ENCODE results near the gene HLA-B.

HLA-B gene

GRCh38 chr6:31383149-31383548 is 26.2 kb upstream of the HLA-B start:
- no peak for DNase-seq

- DNase-seq: no peak
These were observed 24.7 kb upstream of the HLA-B start for GRCh38 chr6:31381666-31382065.

GRCh38 chr6:31379850-31380249 is 22.9 kb upstream of the HLA-B start:
- DNase-seq: no peak

DNA sequence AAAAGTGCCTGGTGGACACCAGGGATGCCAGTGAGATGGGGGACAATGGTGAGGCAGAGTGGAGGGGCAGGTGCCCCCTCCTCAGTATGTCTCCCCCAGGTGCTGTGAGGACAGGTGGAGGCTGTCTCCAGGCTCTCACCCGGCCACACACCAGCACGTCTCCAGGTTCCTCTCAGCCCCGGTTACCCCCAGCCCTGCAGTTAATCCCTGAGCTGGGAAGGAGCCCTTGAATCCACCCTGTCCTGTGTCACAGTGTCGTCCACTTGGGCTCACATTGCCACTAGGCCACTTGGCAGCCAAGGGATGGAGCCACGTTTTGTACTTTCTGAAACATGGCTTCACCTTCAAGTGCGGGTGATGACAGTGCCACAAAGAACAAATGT is 21.7 kb upstream of the HLA-B start:
- no peak for DNase-seq

DNA sequence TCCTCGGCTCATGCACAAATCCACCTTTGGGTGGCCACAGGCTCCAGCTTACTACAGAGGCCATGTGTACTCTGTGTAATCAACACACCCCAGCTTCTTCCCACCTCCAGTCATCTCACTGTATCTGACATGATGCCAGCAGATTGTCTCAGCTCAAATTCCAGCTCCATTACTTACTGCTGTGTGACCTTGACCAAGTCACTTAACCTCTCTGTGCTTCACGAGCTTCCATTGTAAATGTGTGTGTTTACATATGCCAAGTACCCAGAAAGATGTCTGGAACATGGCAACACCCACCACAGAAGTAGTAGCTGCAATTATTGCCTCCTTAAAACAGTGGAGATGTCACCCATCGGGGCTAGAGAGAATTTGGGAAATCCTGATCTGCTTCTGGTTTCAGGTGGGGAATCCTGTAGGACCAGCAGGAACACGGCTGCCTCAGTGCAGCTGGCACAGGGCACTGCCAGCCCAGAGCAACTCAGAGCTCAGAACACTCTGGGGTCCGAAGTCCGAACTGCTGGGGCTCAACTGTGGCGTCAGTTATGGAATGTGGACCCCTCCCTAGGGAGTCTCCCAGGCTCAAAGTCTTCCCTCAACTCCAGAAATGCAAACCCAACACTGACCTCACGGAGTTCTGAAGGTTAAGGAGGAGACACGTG is 21.2 kb upstream of the HLA-B start:
- DNase-seq: no peak

GRCh38 chr6:31377029-31377428 is 20.1 kb upstream of the HLA-B start:
- no peak for DNase-seq

DNA sequence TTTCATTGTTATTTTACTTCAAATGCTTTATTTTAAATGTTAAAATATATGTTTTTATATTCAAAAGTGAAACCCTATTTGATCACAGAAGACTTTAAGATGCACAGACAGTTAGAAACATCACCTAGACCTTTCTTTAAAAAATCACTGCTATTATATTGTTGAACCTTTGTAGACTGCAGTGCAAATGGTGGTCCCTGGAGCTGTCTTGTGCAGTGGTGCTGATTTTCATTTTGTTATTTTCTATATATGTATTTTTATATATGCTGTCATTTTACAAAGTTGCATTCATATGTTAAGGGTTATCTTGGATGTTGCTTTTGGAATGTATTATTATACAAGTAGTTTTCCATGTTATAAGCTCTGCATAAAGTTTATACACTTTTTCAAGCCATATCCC is 18.7 kb upstream of the HLA-B start:
- no peak for DNase-seq

- DNase-seq: peak in 1 of 4 experiments; percentile 36
These were observed 17.1 kb upstream of the HLA-B start for GRCh38 chr6:31374118-31374517.

- DNase-seq: no peak
These were observed 11.5 kb upstream of the HLA-B start for GRCh38 chr6:31368461-31368860.

DNA sequence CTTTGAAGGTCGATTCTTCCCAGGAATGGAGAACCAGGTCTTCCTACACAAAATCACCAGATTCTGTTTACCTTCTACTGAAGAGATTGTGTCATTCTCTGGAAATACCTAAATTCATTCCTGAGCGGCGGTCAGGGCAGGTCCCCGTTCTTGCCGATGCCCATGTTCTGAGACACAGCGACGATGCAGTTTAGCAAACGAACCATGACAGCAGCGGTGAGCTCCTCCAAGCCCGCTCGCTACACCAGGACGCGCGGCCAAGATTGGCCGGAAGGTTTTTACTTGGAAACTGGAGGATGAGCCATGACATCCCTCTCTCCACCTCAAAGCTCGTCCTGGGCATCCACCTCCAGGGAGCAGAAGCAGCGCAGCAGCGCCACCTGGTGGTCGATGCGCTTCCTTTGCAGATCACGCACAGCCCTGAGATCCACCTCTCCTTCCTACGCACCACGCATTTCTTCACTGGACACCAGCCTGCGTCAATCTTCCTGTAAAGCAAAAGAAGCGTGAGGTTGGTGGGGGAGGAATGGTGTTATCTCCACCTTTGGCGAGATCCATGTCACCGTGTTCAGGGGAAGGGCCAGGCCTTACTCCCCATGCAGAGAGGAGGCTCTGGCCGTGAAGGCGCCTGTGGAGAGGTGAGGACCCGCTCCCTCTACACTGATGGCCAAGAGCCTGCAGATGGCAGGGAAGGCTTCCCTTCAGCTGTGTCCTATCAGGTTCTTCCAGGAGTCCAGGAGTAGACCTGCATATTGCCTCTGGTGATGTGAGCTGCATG is 9.9 kb upstream of the HLA-B start:
- DNase-seq: peak; percentile 93 to 96 (median 95)

DNA sequence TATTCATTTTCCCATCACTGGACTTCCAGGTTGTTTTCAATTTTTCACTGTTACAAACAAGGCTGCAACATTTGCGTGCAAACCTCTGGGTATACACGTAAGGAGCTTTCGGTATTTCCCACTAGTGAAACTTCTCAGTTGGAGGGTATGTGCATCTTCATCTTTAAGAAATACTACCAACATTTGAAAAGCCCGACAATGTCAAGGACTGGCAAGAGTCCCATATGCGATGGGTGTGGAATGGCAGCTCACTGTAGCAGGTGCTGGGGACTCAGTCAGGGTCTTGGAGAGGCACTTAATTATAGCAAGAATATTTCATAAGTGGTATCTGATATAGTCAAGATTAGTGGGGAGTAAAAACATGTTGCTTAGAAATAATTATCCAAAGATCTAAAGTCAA is 8.9 kb upstream of the HLA-B start:
- no peak for DNase-seq

GRCh38 chr6:31363811-31364210 is 6.8 kb upstream of the HLA-B start:
- DNase-seq: peak; percentile 20 to 78 (median 46)

GRCh38 chr6:31362751-31363150 is 5.8 kb upstream of the HLA-B start:
- no peak for DNase-seq

DNA sequence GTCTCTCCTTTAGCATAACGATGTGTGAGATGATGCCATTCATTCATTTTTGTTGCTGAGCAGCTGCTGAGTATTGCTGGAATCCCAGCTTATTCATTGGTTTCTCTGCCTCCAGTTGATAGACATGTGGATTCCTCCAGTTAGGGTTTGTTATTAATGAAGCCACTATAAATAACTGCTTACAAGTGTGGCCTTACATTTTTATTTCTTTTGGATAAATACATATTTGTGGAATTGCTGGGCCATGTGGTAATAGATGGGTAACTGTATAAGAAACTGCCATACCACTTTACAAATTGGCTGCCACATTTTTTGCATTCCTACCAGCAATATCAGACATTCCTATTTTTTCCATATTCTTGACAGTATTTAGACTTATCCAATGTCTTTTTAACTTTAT is 2.6 kb upstream of the HLA-B start:
- no peak for DNase-seq

DNA sequence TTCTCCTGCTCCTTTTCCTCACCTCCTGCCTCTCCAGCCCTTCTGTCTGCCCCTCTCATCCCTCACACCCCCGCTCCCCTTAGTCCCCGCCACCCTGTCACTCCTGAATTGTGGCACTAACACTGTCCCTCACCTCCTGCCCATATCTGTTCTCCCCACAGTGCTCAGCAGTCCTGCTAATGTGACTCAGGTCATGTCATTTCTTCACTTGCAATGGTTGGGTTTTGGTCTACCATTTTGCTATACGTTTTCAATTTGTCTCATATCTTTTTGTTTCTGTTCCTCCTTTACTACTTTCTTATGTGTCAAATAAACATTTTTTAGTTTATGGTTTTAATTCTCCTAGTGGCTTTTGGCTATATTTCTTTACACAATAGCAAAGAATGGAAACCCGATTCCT is 1.3 kb upstream of the HLA-B start:
- peak in 1 of 4 experiments; percentile 9 for DNase-seq

- peak in 1 of 4 experiments; percentile 42 for DNase-seq
These were observed 907 bp upstream of the HLA-B start for GRCh38 chr6:31357886-31358285.

DNA sequence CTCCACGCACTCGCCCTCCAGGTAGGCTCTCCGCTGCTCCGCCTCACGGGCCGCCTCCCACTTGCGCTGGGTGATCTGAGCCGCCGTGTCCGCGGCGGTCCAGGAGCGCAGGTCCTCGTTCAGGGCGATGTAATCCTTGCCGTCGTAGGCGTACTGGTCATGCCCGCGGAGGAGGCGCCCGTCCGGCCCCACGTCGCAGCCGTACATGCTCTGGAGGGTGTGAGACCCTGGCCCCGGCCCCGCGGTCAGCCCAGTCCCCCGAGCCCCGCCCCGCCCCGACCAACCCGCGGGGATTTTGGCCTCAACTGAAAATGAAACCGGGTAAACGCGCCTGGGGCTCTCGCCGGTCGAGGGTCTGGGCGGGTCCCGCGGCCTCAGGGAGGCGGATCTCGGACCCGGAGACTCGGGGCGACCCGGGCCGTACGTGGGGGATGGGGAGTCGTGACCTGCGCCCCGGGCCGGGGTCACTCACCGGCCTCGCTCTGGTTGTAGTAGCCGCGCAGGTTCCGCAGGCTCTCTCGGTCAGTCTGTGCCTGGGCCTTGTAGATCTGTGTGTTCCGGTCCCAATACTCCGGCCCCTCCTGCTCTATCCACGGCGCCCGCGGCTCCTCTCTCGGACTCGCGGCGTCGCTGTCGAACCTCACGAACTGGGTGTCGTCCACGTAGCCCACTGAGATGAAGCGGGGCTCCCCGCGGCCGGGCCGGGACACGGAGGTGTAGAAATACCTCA is 598 bp downstream of the HLA-B start:
- DNase-seq: peak; percentile 29 to 69 (median 64)

- DNase-seq: no peak
These were observed 1.4 kb downstream of the HLA-B start for GRCh38 chr6:31355583-31355948.

DNA sequence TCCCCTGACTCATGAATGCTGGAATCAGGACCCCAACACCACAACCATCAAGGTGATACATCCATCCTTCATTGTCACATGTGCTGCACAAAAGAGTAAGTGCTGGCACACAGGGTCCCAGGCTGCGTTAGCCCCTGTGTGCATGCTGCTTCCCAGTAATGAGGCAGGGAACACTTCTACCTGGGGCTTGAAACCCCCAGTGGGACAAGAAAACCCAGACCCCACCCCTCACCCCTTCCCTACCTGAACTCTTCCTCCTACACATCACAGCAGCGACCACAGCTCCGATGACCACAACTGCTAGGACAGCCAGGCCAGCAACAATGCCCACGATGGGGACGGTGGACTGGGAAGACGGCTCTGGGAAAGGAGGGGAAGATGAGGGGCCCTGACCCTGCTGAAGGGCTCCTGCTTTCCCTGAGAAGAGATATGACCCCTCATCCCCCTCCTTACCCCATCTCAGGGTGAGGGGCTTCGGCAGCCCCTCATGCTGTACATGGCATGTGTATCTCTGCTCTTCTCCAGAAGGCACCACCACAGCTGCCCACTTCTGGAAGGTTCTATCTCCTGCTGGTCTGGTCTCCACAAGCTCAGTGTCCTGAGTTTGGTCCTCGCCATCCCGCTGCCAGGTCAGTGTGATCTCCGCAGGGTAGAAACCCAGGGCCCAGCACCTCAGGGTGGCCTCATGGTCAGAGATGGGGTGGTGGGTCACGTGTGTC is 2.0 kb downstream of the HLA-B start:
- no peak for DNase-seq

DNA sequence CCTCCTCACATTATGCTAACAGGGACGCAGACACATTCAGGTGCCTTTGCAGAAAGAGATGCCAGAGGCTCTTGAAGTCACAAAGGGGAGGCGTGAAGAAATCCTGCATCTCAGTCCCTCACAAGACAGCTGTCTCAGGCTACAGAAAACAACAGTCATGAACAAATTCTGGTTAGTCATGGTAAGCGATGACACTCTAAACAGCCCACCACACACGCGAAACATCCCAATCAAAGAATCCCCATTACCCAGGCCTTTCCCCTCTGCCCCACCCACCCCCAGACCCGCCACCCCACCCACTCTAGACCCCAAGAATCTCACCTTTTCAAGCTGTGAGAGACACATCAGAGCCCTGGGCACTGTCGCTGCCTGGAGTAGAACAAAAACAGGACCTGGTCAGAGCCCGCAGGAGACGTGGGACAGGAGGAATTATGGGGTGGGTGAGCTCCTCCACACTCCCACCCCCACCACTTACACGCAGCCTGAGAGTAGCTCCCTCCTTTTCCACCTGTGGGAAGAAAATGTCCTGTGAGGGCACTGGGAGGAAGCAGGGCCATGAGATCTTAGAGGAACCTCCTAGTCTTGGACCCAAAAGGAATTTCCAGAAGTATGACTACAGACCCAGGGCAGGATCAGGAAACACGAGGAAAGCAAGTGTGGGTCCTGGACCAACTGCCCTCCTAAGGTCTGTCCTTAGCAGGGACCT is 2.7 kb downstream of the HLA-B start:
- DNase-seq: peak in 2 of 4 experiments; percentile 21 to 22

GRCh38 chr6:31353384-31353945 is 3.5 kb downstream of the HLA-B start:
- DNase-seq: no peak

Data from suppressor macrophage (primary cell).